H1 (cell line): ENCODE results near the gene MDH1. TPM values are rescaled to one million over a fixed set of nuclear protein-coding genes. Genes with fewer than 3 reads are reported as not detected.

Experiments
- CHD7 ChIP-seq: fragments of 300-600 bp; sonication (generic); IDR thresholded peaks from 2 replicates; pipeline ENCODE4 v1.7.1; 2012; ENCODE audit warnings: low read length, moderate library complexity, mild to moderate bottlenecking, inconsistent platforms; ENCODE audit not compliant: insufficient replicate concordance
- EGR1 ChIP-seq: IDR thresholded peaks from 2 replicates; pipeline ENCODE4 v1.6.1; 2011; ENCODE audit warnings: low read depth, low read length, borderline replicate concordance
- EZH2 ChIP-seq: fragments of 200-600 bp; sonication (generic); IDR thresholded peaks from 2 replicates; pipeline ENCODE4 v1.7.1; 2012; ENCODE audit warnings: low read depth, mild to moderate bottlenecking, moderate library complexity, low read length, inconsistent platforms; ENCODE audit not compliant: severe bottlenecking
- MAFK ChIP-seq: IDR thresholded peaks from 2 replicates; pipeline ENCODE4 v1.6.1; 2012; ENCODE audit warnings: low read depth, mild to moderate bottlenecking, improper control_type of control experiment, low read length
- NANOG ChIP-seq: IDR thresholded peaks from 2 replicates; pipeline ENCODE4 v1.6.1; 2011; ENCODE audit warnings: low read length, low read depth, mild to moderate bottlenecking, inconsistent platforms; ENCODE audit not compliant: insufficient read depth, poor library complexity, severe bottlenecking
- RFX5 ChIP-seq: IDR thresholded peaks from 2 replicates; pipeline ENCODE4 v1.6.1; 2011; ENCODE audit warnings: low read depth, low read length, improper control_type of control experiment, borderline replicate concordance
- SP1 ChIP-seq: IDR thresholded peaks from 2 replicates; pipeline ENCODE4 v1.6.1; 2011; ENCODE audit warnings: low read depth, low read length
- TAF1 ChIP-seq: IDR thresholded peaks from 2 replicates; pipeline ENCODE4 v1.6.1; 2011; ENCODE audit warnings: mild to moderate bottlenecking, low read depth, low read length
- TEAD4 ChIP-seq: IDR thresholded peaks from 2 replicates; pipeline ENCODE4 v1.6.1; 2012; ENCODE audit warnings: low read depth, low read length, inconsistent platforms, mixed read lengths
- YY1 ChIP-seq: IDR thresholded peaks from 2 replicates; pipeline ENCODE4 v1.6.1; 2011; ENCODE audit warnings: low read depth, mild to moderate bottlenecking, low read length
- ZNF274 ChIP-seq: IDR thresholded peaks from 2 replicates; pipeline ENCODE4 v1.7.0; 2012; ENCODE audit warnings: low read length, borderline replicate concordance; ENCODE audit errors: extremely low read depth
- polyA plus RNA-seq, 7 experiments: library from polyadenylated mRNA; depleted of rRNA in 3 of 7; stranded (reverse) in 5 of 7; unstranded in 2 of 7; fragments of >200 nt in 5 of 7; fragments of 200-250 nt in 2 of 7; gene quantifications; 1 replicate in 5 of 7; 2 replicates in 1 of 7; 4 replicates in 1 of 7; pipeline versions ENCODE4 v1.2.1 to v1.2.3, GENCODE V29; 2011 to 2013; ENCODE audit warnings: missing spikeins in 2 of 7, mixed read lengths in 2 of 7
- total RNA-seq: library from RNA; stranded (reverse); fragmentation: NEBNext Ultra II Directional; extraction: Animal tissue kit (Norgen Biotek cat#: 25700); gene quantifications from 2 replicates; pipeline ENCODE4 v1.2.1, GENCODE V29; 2021

MDH1 gene
- total and polyA plus RNA-seq, 2 of the 8 experiments (the other 6 are each of a cell fraction or from before 2014, with no cell fraction given): 353 to 376 TPM

GRCh38 chr2:63588385-63589147 is at the start of gene MDH1, which contains the start of gene WDPCP (continued):
- no peak for TF ChIP-seq CHD7
- TF ChIP-seq YY1: no peak
- peak; percentile 83 for TF ChIP-seq SP1
- peak; percentile 91 for TF ChIP-seq TAF1
- no peak for TF ChIP-seq ZNF274
- TF ChIP-seq EZH2: no peak
- no peak for TF ChIP-seq MAFK
- no peak for TF ChIP-seq NANOG
- 0 out of 2 replicates have a peak, but pooled peaks have one; percentile 2 for TF ChIP-seq TEAD4
- TF ChIP-seq EGR1: no peak
- TF ChIP-seq RFX5: no peak
